ENCODE results near the gene LRRC23. TPM values are rescaled to one million over a fixed set of nuclear protein-coding genes. Genes with fewer than 3 reads are reported as not detected.

Gene LRRC23
- total and polyA plus RNA-seq, 2 of the 4 experiments (the other 2 are of a cell fraction): 11.1 to 11.4 TPM

- H4K5ac ChIP-seq (ENCODE audit: low read depth, low read length): no peak overlapping the region
- dilution Hi-C loops (cut with HindIII; ENCODE audit: low sequenced_read_pairs, unreplicated experiment): no loop called here
- no peak overlapping the region for H3K4me2 ChIP-seq (ENCODE audit: low read depth, low read length)
- no peak overlapping the region for H3K18ac ChIP-seq (ENCODE audit: low read depth, low read length)
- H4K8ac ChIP-seq (ENCODE audit: low read depth in 2 of 2, low read length in 2 of 2): no peak overlapping the region
- no peak overlapping the region for H3K9ac ChIP-seq (ENCODE audit: low read depth, low read length)
- DNase-seq (no peak), ATAC-seq (ENCODE audit: low read depth) (no peak)
- H4K20me1 ChIP-seq (ENCODE audit: insufficient read depth, low read length): peaks cover 15% of the 10 kb centered on the region
- no peak overlapping the region for H2BK5ac ChIP-seq (ENCODE audit: low read depth, low read length, poor library complexity, severe bottlenecking)
- H3K27me3 ChIP-seq (ENCODE audit: control insufficient read depth, insufficient read depth, low read length): no peaks in the 10 kb centered on the region
- H2BK20ac ChIP-seq (ENCODE audit: low read depth, low read length): no peak overlapping the region
- intact Hi-C loops (cut with micrococcal nuclease): no loop called here
- peaks cover 20 to 45% of the 10 kb centered on the region in 2 experiments for H3K79me1 ChIP-seq (ENCODE audit: low read depth in 1 of 2, low read length in 2 of 2)
- H2BK15ac ChIP-seq (ENCODE audit: low read depth, low read length): no peak overlapping the region
- ChIA-PET POLR2A (ENCODE audit: unreplicated experiment) (no interaction called here), CTCF (no interaction called here)
- no peak overlapping the region for H3K23ac ChIP-seq (ENCODE audit: low read depth, low read length)
- H3K9me3 ChIP-seq (ENCODE audit: control insufficient read depth, insufficient read depth, low read length): no peaks in the 10 kb centered on the region
- no peak for TF ChIP-seq RAD21 (IDR thresholded peaks at IDR 0.05; ENCODE audit: low read length)
- no peak for TF ChIP-seq CTCF (conservative IDR thresholded peaks at IDR 0.05; ENCODE audit: low read depth, low read length)
- no peak for TF ChIP-seq USF2 (IDR thresholded peaks at IDR 0.05; ENCODE audit: low read depth, low read length)
- no peak for TF ChIP-seq POLR2A (IDR thresholded peaks at IDR 0.05; ENCODE audit: low read depth, low read length)
- TF ChIP-seq ELK1 (IDR thresholded peaks at IDR 0.05; ENCODE audit: borderline replicate concordance, low read depth, low read length): no peak
- no peak for TF ChIP-seq SMC3 (IDR thresholded peaks at IDR 0.05; ENCODE audit: low read depth, low read length)
- TF ChIP-seq NFE2L2 (IDR thresholded peaks at IDR 0.05; ENCODE audit: low read depth, low read length): no peak
- TF ChIP-seq FOS (IDR thresholded peaks at IDR 0.05; ENCODE audit: low read depth, low read length): no peak
- H3K4me1 ChIP-seq (ENCODE audit: control insufficient read depth, insufficient read depth, low read length): peaks cover 5% of the 10 kb centered on the region
- no peak overlapping the region for H3K27ac ChIP-seq (ENCODE audit: insufficient read depth, low read length)
- H2BK120ac ChIP-seq (ENCODE audit: low read depth, low read length): no peak overlapping the region
- WGBS, 2 experiments (ENCODE audit: extremely low coverage in 2 of 2, insufficient read length in 1 of 2): 96% methylated on average over 9 of the region's 14 CpGs; no CpG with 5 or more reads in 1 of the 2 experiments
- H3K56ac ChIP-seq (ENCODE audit: extremely low read depth, insufficient read depth, low read length): no peak overlapping the region
- H4K91ac ChIP-seq (ENCODE audit: insufficient read depth, low read depth, low read length): no peak overlapping the region
- H3K4me3 ChIP-seq (ENCODE audit: insufficient read depth, low read depth, low read length): no peak overlapping the region
- no peak overlapping the region for H2AK5ac ChIP-seq (ENCODE audit: low read depth, low read length)
- no peak overlapping the region for H3K14ac ChIP-seq (replicated peaks; ENCODE audit: low read depth, low read length)
- BruUV-seq (replicated peaks): no TSS peak
- no peak overlapping the region for H2AFZ ChIP-seq (replicated peaks; ENCODE audit: low read length, poor library complexity)
- no peak overlapping the region for H3K4ac ChIP-seq (ENCODE audit: low read depth, low read length)
- in situ Hi-C loops (cut with MboI; ENCODE audit: low sequenced_read_pairs): no loop called here
- H3K36me3 ChIP-seq (ENCODE audit: control insufficient read depth, insufficient read depth, low read length): peaks cover 46% of the 10 kb centered on the region
- no peaks in the 10 kb centered on the region for H3K9me1 ChIP-seq (ENCODE audit: insufficient read depth, low read length)
- no peak overlapping the region for H2AK9ac ChIP-seq (replicated peaks; ENCODE audit: low read depth, low read length, poor library complexity)
Measured at GRCh38 chr12:6855322-6855721, 49.3 kb upstream of the LRRC23 start.
